Measurements from ENCODE around the gene E2F4. TPM values are rescaled to one million over a fixed set of nuclear protein-coding genes. Genes with fewer than 3 reads are reported as not detected.
A peak's percentile ranks its signal among the peaks of the same experiment; 100 is the strongest.

The E2F4 gene
- total RNA-seq, 1 experiment from 2014 or later = 81.0 TPM

- Histone ChIP-seq H3K4me3 (no peak overlapping the region), H3K9me3 (no peaks in the 10 kb centered on the region), H3K36me3 (no peaks in the 10 kb centered on the region), H3K27me3 (no peaks in the 10 kb centered on the region)
- DNase-seq = no peak
These were observed 18.3 kb downstream of the E2F4 start for GRCh38 chr16:67210069-67210937.

GRCh38 chr16:67211674-67212073, 19.7 kb downstream of the E2F4 start:
- no peak for DNase-seq
- Histone ChIP-seq H3K36me3 (no peaks in the 10 kb centered on the region), H3K4me3 (no peak overlapping the region), H3K9me3 (no peaks in the 10 kb centered on the region), H3K27me3 (no peaks in the 10 kb centered on the region)

GRCh38 chr16:67212766-67213165, 20.8 kb downstream of the E2F4 start:
- H3K27me3 ChIP-seq = no peaks in the 10 kb centered on the region
- no peak for DNase-seq
- H3K9me3 ChIP-seq = no peaks in the 10 kb centered on the region
- H3K36me3 ChIP-seq = no peaks in the 10 kb centered on the region
- no peak overlapping the region for H3K4me3 ChIP-seq

GRCh38 chr16:67213197-67214019, 21.5 kb downstream of the E2F4 start:
- H3K9me3 ChIP-seq = no peaks in the 10 kb centered on the region
- H3K27me3 ChIP-seq = no peaks in the 10 kb centered on the region
- H3K36me3 ChIP-seq = no peaks in the 10 kb centered on the region
- DNase-seq = no peak
- no peak overlapping the region for H3K4me3 ChIP-seq

GRCh38 chr16:67215706-67216105, 23.8 kb downstream of the E2F4 start:
- DNase-seq = no peak
- Histone ChIP-seq H3K36me3 (no peaks in the 10 kb centered on the region), H3K4me3 (no peak overlapping the region), H3K27me3 (no peaks in the 10 kb centered on the region), H3K9me3 (no peaks in the 10 kb centered on the region)

DNA sequence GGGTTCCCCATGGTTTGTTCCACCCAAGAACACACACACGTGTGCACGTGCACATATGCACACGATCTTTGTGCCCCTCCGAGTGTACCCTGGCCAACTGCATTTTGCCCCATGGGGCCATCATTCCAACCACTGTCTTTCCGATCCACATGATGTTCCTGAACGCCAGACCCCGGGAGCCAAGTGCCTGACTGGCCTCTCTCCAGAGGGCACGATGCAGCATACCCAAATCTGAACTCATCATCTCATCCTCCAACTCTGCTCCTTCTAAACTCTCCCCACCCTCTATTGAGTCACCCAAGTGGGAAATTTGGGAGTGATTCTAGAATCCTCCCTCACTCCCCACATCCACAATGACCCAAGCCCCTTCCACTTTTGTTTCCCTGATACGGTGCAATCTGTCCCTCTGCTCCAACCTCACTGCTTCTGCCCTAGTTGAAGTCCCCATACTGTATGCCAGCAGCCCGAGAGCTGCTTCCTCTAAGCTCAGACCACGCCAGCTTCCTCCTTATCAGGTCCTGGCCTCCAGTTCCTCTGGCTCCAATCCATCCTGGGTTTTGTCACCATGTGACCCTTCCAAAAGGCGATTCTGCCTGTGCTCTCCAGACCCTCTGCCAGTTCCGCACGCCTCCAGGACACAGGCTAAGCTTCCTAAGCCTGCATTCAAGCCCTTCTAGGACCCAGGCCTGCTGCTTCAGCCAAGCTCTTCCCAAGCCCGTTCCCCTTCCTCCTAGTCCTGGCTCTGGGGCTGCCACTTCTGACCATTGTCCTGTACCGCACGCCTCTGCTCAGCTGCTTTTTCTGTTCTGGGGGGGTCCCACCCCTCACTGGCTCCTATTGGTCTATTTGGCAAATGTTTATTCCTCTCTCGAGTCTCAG, 24.9 kb downstream of the E2F4 start:
- no peaks in the 10 kb centered on the region for H3K9me3 ChIP-seq
- no peak for DNase-seq
- H3K36me3 ChIP-seq = no peaks in the 10 kb centered on the region
- no peaks in the 10 kb centered on the region for H3K27me3 ChIP-seq
- no peak overlapping the region for H3K4me3 ChIP-seq

GRCh38 chr16:67223992-67224391, 32.0 kb downstream of the E2F4 start:
- DNase-seq = no peak
- Histone ChIP-seq H3K36me3 (peaks cover 7% of the 10 kb centered on the region), H3K27me3 (no peaks in the 10 kb centered on the region), H3K9me3 (no peaks in the 10 kb centered on the region), H3K4me3 (no peak overlapping the region)

GRCh38 chr16:67226295-67226803, 34.4 kb downstream of the E2F4 start:
- H3K36me3 ChIP-seq = peaks cover 15% of the 10 kb centered on the region
- no peaks in the 10 kb centered on the region for H3K27me3 ChIP-seq
- no peak for DNase-seq
- H3K9me3 ChIP-seq = no peaks in the 10 kb centered on the region
- H3K4me3 ChIP-seq = peak overlapping the region; percentile 95

DNA sequence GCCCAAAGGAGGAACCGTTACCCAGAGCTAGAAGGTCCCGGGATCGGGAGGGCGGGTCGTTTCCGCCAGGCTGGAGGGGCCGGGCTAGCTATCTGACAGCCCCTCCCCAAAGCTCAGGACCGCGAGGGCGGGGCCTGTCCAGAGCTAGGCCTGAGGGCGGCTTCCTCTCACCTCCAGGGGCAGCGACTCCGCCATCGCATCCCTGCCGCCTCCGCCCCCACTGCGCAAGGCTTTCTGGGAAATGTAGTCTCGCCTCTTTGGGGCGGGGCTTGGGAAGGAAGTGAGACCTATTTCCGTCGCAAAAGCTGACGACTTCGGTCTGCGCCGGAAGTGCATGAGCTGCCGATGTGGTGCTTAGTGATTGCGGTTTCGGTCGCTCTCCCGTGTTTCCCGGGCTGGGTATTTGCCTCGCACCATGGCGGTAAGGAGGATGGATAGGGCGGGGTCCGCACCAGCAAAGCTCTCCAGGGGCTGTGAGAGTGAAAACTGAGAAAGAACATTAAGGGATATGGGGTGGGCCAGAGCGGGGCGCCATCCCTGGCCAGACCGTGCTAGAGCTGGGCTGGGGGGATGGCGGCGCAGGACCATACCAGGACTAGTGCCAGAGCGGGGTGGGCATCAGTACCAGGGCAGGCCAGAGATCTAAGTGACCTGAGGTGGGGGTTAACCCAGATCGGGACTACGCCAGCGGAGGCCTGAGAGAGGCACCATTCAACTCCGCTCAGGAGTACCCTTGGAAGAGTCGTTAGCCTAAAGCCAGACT, 35.0 kb downstream of the E2F4 start, which contains the start of gene TMEM208:
TSS of gene TMEM208 (plus strand) at position 327 of the 763 bp plus-strand sequence. CDS start at position 416, 89 bp downstream.
- Histone ChIP-seq H3K4me3 (peak within 1 kb of the TSS; percentile 95), H3K36me3 (peaks cover 19% of the 10 kb centered on the region), H3K9me3 (no peaks in the 10 kb centered on the region), H3K27me3 (no peaks in the 10 kb centered on the region)
- DNase-seq = peak; percentile 95

GRCh38 chr16:67227567-67227921, 35.6 kb downstream of the E2F4 start:
- Histone ChIP-seq H3K27me3 (no peaks in the 10 kb centered on the region), H3K4me3 (peak overlapping the region; percentile 95), H3K9me3 (no peaks in the 10 kb centered on the region), H3K36me3 (peaks cover 19% of the 10 kb centered on the region)
- DNase-seq = no peak

DNA sequence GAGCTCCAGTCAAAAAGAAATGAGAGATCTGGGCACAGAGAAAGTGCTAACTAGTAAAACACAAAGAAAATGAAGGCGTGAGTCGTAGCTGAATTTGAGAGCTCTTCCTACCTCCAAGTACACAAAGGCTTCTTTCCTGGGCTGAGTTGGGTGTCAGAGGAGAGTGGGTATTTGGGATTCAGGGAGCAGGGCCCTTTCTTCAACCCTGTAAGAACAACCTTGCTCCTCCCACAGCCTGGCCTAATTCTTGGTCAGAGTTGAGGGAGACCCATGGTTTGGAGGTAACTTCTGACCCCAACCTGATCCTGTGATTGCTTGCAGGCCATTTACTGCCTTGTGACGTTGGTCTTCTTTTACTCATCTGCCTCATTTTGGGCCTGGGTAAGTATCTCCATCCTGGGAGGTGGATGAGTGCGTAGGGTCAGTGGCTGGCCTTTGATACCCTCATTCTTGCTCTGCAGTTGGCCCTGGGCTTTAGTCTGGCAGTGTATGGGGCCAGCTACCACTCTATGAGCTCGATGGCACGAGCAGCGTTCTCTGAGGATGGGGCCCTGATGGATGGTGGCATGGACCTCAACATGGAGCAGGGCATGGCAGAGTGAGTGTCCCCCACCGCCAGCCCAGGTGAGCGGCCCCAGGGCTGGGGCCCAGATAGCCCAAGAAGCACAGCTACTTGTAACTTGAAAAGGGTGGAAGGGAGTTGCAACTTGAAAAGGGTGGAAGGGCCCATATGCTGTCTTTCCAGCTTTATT, 36.3 kb downstream of the E2F4 start:
- H3K27me3 ChIP-seq = no peaks in the 10 kb centered on the region
- H3K4me3 ChIP-seq = peak overlapping the region; percentile 95
- H3K9me3 ChIP-seq = no peaks in the 10 kb centered on the region
- H3K36me3 ChIP-seq = peaks cover 19% of the 10 kb centered on the region
- no peak for DNase-seq

DNA sequence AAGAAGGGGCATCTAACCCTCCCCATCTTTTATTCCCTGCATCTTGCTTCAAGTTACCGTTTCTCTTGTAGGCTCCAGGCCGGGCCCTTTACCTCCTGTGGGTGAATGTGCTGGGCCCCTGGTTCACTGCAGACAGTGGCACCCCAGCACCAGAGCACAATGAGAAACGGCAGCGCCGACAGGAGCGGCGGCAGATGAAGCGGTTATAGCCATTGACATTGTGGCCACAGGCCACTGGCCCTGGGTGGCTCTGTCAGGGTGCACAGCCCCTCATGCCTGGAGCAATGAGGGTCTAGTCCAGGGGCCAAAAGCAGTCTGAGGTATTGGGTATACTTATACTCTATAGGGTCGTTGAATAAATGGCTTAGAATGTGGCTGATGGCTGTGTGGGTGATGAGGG, 37.0 kb downstream of the E2F4 start:
- Histone ChIP-seq H3K36me3 (peaks cover 19% of the 10 kb centered on the region), H3K4me3 (no peak overlapping the region), H3K9me3 (no peaks in the 10 kb centered on the region), H3K27me3 (no peaks in the 10 kb centered on the region)
- no peak for DNase-seq

- Histone ChIP-seq H3K9me3 (no peaks in the 10 kb centered on the region), H3K27me3 (no peaks in the 10 kb centered on the region), H3K4me3 (no peak overlapping the region), H3K36me3 (peaks cover 19% of the 10 kb centered on the region)
- no peak for DNase-seq
These were observed 38.2 kb downstream of the E2F4 start for GRCh38 chr16:67229906-67230808.

DNA sequence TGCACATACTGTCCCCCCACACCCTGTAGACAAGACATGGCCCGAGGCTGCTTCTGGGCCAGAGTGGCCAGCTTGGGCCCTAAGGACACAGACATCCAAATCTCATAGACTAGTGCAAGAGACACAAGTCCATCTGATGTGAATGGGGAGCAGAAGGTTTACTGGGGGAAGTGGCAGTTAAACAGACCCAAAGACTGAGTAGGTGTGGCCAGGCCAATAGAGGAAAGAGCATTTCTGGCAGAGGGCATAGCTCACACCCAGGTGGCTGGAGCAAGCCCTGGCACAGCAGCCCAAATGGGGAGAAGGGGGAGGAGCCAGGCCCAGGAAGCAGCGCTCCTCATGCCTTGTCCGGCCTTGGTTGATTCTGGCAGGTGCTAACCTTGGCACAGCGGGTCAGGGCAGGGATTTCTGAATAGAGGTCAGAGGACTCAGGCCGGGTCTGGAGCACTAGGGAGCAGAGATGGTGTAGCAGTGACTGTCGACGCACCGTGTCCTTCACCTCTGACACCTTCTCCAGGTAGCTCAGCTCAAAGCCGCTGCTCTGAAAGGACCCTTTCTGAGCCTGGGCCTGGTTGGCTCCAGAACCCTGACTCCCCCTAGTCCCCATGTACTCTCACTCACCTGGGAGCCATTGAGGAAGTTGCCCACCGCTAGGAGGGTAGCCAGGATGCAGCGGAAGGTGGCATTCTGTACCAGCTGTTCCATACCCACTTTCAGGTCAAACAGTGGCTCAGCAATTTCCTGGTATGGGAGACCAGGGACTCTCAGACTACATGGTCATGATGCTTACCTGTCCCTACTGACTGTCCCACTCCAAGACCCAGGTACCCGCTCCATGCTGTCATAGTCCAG, 39.1 kb downstream of the E2F4 start:
- Histone ChIP-seq H3K27me3 (no peaks in the 10 kb centered on the region), H3K4me3 (no peak overlapping the region), H3K9me3 (no peaks in the 10 kb centered on the region), H3K36me3 (peaks cover 19% of the 10 kb centered on the region)
- no peak for DNase-seq
